Sigmoid colon (tissue), 7 donors: ENCODE measurements around the gene PLXNB1. TPM values are rescaled to one million over a fixed set of nuclear protein-coding genes. Genes with fewer than 3 reads are reported as not detected.
A peak's percentile ranks its signal among the peaks of the same experiment; 100 is the strongest.

Experiments
- DNase-seq: peaks from one replicate; pipeline ENCODE4 v3.0.0-alpha.2; 2019
- H3K27ac ChIP-seq, 4 donors: fragments of 200-600 bp; sonication (generic); one replicate each; pipeline ENCODE4 v1.5.1; 2016 to 2019; ENCODE audit warnings: mild to moderate bottlenecking in 1 of 4
- H3K27me3 ChIP-seq, 3 donors: fragments of 200-600 bp; sonication (generic); one replicate each; pipeline ENCODE4 v1.5.1; 2019; ENCODE audit warnings: mild to moderate bottlenecking in 1 of 3
- H3K36me3 ChIP-seq, 4 donors: fragments of 200-600 bp; sonication (generic); one replicate each; pipeline ENCODE4 v1.5.1; 2016 to 2019
- H3K4me1 ChIP-seq, 4 donors: fragments of 200-600 bp; sonication (generic); one replicate each; pipeline ENCODE4 v1.5.1; 2017 to 2019
- H3K4me3 ChIP-seq, 4 donors: fragments of 200-600 bp; sonication (generic); one replicate each; pipeline ENCODE4 v1.5.1; 2017 to 2019; ENCODE audit warnings: mild to moderate bottlenecking in 2 of 4, moderate library complexity in 1 of 4
- H3K9me3 ChIP-seq, 4 donors: fragments of 200-600 bp in 3 of 4; sonication (generic) in 3 of 4; one replicate each; pipeline versions ENCODE4 v1.5.1 to v1.6.1; 2013 to 2019
- EP300 ChIP-seq, 4 donors: sonication (generic); formaldehyde crosslinking; IDR thresholded peaks; one replicate each; pipeline ENCODE4 v1.6.1; 2017; ENCODE audit warnings: antibody characterized with exemption in 4 of 4
- POLR2A ChIP-seq, 2 donors: fragments of 450-650 bp; IDR thresholded peaks; one replicate each; pipeline ENCODE4 v1.6.1; 2016; ENCODE audit warnings: antibody characterized with exemption in 2 of 2, mild to moderate bottlenecking in 2 of 2, moderate library complexity in 2 of 2
- POLR2AphosphoS5 ChIP-seq, 4 donors: sonication (generic); formaldehyde crosslinking; IDR thresholded peaks; one replicate each; pipeline ENCODE4 v1.6.1; 2017; ENCODE audit warnings: antibody characterized with exemption in 4 of 4
- WGBS, 2 donors: extraction: QIAGEN DNeasy Blood & Tissue Kit; methylation state at CpG; one replicate each; pipeline ENCODE4 v1.1.7; 2013; 5-methylcytosine and 5-hydroxymethylcytosine counted together
- intact Hi-C: fragments of 100-400 bp; cut with DNase I; formaldehyde crosslinking; loops from one replicate; pipeline ENCODE4 v1.15.1; 2023
- polyA plus RNA-seq, 3 donors: library from polyadenylated mRNA; stranded (reverse); fragments of 200-250 nt; gene quantifications; one replicate each; pipeline ENCODE4 v1.2.3, GENCODE V29; 2013
- total RNA-seq, 4 donors: library from RNA; depleted of rRNA; stranded (reverse); fragments of >200 nt; gene quantifications; one replicate each; pipeline ENCODE4 v1.1.0, GENCODE V29; 2016
- TF ChIP-seq, protein P1 (sequence below), 4 experiments: fragments of 450-650 bp in 3 of 4; fragments of 200-600 bp in 1 of 4; IDR thresholded peaks; one replicate each; pipeline ENCODE4 v1.5.1; 2016 to 2019; ENCODE audit warnings: antibody characterized with exemption in 4 of 4, mild to moderate bottlenecking in 3 of 4, moderate library complexity in 2 of 4
- donor health status: healthy with polysubstance abuse.
- donor health status: Bipolar disorder and iron deficiency.
- donor health status: healthy.

PLXNB1 gene
- total and polyA plus RNA-seq, 7 donors: 10.2 to 162 (median 65.7) TPM

DNA sequence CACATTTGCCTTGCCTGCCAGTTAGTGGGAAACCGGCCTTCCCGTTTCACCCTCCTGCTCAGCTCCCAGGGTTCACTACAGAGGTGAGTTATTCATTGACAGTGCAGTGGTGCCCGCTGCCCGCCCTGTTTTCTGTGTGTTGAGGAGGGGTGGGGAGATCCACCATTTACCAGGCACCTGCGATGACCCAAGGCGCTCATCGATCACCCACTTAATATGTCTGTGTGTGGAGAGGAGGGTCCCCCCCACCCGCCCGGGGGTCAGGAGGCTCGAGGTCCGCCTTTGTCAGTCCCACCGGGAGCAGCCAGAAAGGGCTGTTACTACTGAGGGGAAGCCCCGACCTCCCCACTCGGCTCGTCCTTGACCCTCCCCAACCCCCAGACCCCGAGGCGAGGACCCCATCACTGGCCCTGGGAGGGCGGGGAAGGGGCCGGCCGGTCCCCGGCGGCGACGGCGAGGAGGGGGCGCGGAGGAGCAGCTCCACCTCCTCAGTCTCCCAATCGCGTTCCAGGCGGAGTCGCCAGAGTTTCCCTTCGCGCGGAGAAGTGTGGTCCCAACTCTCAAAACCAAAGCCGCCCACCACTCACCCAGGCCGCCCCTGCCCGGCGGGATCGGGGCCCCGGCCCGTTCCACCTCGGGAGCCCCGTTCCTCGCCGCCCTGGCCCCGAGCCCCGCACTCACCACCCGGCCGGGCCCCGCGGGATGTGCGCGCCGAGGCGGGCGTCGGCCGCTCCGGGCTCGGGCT is 1.1 kb downstream of the PLXNB1 start:
- Histone ChIP-seq H3K36me3 (peaks cover 0 to 23% (median 6%) of the 10 kb centered on the region in 4 donors), H3K9me3 (no peaks in the 10 kb centered on the region), H3K27ac (peak overlapping the region; percentile 92 to 96 (median 93)), H3K27me3 (no peaks in the 10 kb centered on the region), H3K4me3 (peak overlapping the region; percentile 63 to 93 (median 76)), H3K4me1 (peaks cover 0 to 66% (median 62%) of the 10 kb centered on the region in 4 donors)
- peak; percentile 79 for DNase-seq
- 1 to 6% methylated on average over 60 of the region's 60 CpGs for WGBS, 2 donors
- intact Hi-C loops: loop anchor here (2.0 kb wide), 1 partner anchor 26 kb away; no protein-coding TSS in a partner anchor
- TF ChIP-seq, protein P1, sequence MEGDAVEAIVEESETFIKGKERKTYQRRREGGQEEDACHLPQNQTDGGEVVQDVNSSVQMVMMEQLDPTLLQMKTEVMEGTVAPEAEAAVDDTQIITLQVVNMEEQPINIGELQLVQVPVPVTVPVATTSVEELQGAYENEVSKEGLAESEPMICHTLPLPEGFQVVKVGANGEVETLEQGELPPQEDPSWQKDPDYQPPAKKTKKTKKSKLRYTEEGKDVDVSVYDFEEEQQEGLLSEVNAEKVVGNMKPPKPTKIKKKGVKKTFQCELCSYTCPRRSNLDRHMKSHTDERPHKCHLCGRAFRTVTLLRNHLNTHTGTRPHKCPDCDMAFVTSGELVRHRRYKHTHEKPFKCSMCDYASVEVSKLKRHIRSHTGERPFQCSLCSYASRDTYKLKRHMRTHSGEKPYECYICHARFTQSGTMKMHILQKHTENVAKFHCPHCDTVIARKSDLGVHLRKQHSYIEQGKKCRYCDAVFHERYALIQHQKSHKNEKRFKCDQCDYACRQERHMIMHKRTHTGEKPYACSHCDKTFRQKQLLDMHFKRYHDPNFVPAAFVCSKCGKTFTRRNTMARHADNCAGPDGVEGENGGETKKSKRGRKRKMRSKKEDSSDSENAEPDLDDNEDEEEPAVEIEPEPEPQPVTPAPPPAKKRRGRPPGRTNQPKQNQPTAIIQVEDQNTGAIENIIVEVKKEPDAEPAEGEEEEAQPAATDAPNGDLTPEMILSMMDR (IDR thresholded peaks at IDR 0.05): no peak
- TF ChIP-seq POLR2AphosphoS5 (IDR thresholded peaks at IDR 0.05): peak; percentile 56 to 90 (median 74)
- no peak for TF ChIP-seq EP300 (IDR thresholded peaks at IDR 0.05)
- TF ChIP-seq POLR2A (IDR thresholded peaks at IDR 0.05): peak; percentile 36 to 58

DNA sequence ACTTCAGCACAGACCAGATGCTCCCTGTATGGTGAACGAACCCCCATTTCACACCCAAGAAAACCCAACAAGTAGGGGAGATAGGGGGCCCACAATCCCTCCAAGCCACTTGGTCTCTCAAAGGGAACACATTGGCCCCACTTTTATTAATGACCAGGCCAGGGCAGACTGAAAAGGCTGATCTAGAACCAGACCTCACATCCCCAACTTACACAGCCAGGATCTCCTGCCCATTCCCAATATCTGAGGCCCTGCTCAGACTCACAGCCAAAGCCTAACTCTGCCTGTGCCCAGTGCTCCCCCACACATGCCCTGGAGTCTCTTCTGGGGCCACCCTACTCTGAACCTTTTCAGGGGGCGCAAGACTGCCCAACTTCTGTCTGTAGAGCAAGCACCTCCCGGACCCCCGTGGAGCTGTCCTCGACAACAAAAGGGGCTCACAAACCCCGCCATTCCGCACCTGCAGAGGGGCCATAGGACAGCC is 1.8 kb downstream of the PLXNB1 start:
- WGBS, 2 donors: 12 to 62% methylated on average over 7 of the region's 7 CpGs
- no peaks in the 10 kb centered on the region for H3K9me3 ChIP-seq
- peaks cover 0 to 25% (median 3%) of the 10 kb centered on the region in 4 donors for H3K36me3 ChIP-seq
- TF ChIP-seq POLR2AphosphoS5 (IDR thresholded peaks at IDR 0.05): no peak
- TF ChIP-seq POLR2A (IDR thresholded peaks at IDR 0.05): no peak
- TF ChIP-seq, protein P1 (IDR thresholded peaks at IDR 0.05): no peak
- TF ChIP-seq EP300 (IDR thresholded peaks at IDR 0.05): no peak
- peak; percentile 65 for DNase-seq
- H3K27me3 ChIP-seq: no peaks in the 10 kb centered on the region
- peak overlapping the region; percentile 92 to 96 (median 93) for H3K27ac ChIP-seq
- intact Hi-C loops: loop anchor here (2.0 kb wide), 1 partner anchor 25 kb away; no protein-coding TSS in a partner anchor
- H3K4me3 ChIP-seq: peak overlapping the region; percentile 63 to 93 (median 76)
- H3K4me1 ChIP-seq: peaks cover under 1 to 69% (median 66%) of the 10 kb centered on the region in 4 donors

DNA sequence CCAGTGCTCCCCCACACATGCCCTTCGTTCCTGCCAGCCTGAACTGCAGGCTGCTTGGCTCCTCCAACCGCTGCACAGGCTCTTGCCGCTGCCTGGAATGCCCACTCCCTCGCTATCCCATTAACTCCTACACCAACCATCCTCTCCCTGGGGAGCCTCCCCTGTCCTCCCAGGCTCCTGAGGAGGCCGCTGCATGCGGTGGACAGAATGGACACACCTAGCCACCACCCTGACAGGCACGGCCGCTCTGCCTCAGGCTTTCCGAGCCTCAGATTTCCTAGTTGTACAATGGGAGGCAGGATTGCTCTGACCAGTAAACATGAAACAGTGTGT is 2.3 kb downstream of the PLXNB1 start:
- DNase-seq: no peak
- H3K9me3 ChIP-seq: no peaks in the 10 kb centered on the region
- H3K36me3 ChIP-seq: peaks cover 0 to 21% (median under 1%) of the 10 kb centered on the region in 4 donors
- H3K4me1 ChIP-seq: peaks cover 2 to 74% (median 71%) of the 10 kb centered on the region in 4 donors
- no peak for TF ChIP-seq POLR2A (IDR thresholded peaks at IDR 0.05)
- TF ChIP-seq, protein P1 (IDR thresholded peaks at IDR 0.05): no peak
- no peak for TF ChIP-seq EP300 (IDR thresholded peaks at IDR 0.05)
- TF ChIP-seq POLR2AphosphoS5 (IDR thresholded peaks at IDR 0.05): peak in 1 of 4 donors; percentile 60
- peak overlapping the region; percentile 63 to 93 (median 76) for H3K4me3 ChIP-seq
- intact Hi-C loops: no loop called here
- H3K27ac ChIP-seq: peak overlapping the region; percentile 92 to 96 (median 93)
- WGBS, 2 donors: 24 to 62% methylated on average over 9 of the region's 9 CpGs
- H3K27me3 ChIP-seq: no peaks in the 10 kb centered on the region

DNA sequence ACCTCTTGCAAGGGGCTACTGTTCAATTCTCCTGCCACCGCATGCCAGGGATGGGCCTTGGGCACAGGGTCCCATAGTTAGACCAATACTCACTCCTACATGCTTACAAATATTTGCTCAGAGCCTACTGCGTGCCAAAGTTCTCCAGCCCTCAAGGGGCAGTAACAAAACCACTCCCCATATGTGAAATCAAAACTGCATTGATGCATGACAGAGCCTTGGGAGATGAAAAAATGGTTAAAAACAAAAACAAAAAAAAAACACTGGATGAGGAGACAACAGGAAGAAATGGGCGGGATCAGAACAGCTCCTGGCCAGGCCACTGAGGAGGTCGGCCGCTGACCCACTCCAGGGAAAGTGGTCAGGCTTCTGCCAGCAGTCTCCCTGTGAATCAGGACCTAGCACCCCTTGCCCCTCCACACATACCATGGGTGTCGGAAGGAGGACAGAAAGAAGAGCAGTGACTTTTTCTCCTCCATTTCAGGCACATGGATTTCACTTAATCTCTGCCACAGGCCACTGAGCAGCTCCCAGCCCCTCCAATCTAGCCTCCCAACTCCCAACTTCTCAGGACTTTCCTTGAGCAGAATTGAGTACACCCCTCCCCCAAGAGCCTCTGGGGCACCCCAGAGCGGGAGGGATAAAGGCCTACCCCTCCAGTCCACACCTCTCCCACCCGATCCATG is 2.8 kb downstream of the PLXNB1 start:
- DNase-seq: no peak
- Histone ChIP-seq H3K4me1 (peaks cover 2 to 79% (median 76%) of the 10 kb centered on the region in 4 donors), H3K9me3 (no peaks in the 10 kb centered on the region), H3K36me3 (peaks cover 0 to 16% (median under 1%) of the 10 kb centered on the region in 4 donors), H3K27ac (peak overlapping the region; percentile 92 to 96 (median 93)), H3K4me3 (peak overlapping the region; percentile 63 to 93 (median 76)), H3K27me3 (no peaks in the 10 kb centered on the region)
- intact Hi-C loops: no loop called here
- TF ChIP-seq POLR2AphosphoS5 (IDR thresholded peaks at IDR 0.05) (no peak), POLR2A (IDR thresholded peaks at IDR 0.05) (no peak), EP300 (IDR thresholded peaks at IDR 0.05) (no peak)
- TF ChIP-seq, protein P1 (IDR thresholded peaks at IDR 0.05): no peak
- 24 to 61% methylated on average over 8 of the region's 8 CpGs for WGBS, 2 donors
